PC-3 (cell line): ENCODE measurements around the gene BGLAP.

ENCODE experiments used
- CTCF ChIP-seq: fragments of 300-600 bp; sonication (generic); conservative IDR thresholded peaks from 2 replicates; pipeline ENCODE4 v1.5.1; 2017; ENCODE audit warnings: antibody characterized with exemption, low read depth, mild to moderate bottlenecking, low read length
- EZH2 ChIP-seq: fragments of 300-600 bp; sonication (generic); IDR thresholded peaks from one replicate; pipeline ENCODE4 v1.6.1; 2017; ENCODE audit warnings: antibody characterized with exemption, mild to moderate bottlenecking, low read length; ENCODE audit not compliant: unreplicated experiment
- EZH2phosphoT487 ChIP-seq: fragments of 300-600 bp; sonication (generic); IDR thresholded peaks from 2 replicates; pipeline ENCODE4 v1.6.1; 2018; ENCODE audit warnings: mild to moderate bottlenecking, antibody characterized with exemption, low read length, borderline replicate concordance

- TF ChIP-seq CTCF (no peak; the same call in 1 of the 2 replicates), EZH2 (no peak), EZH2phosphoT487 (no peak)
Measured at GRCh38 chr1:156225677-156226014, 16.3 kb upstream of the BGLAP start.
